WTC11 (cell line): ENCODE data around the gene GMPR2. TPM values are rescaled to one million over a fixed set of nuclear protein-coding genes. Genes with fewer than 3 reads are reported as not detected.

Experiments used
- ATAC-seq: fragments of 200-7000 bp; cut with Tn5 transposase; 2 replicates; pipeline ENCODE4 v1.10.0; 2021; ENCODE audit warnings: mild to moderate bottlenecking, moderate library complexity
- CTCF ChIA-PET: fragments of 300-600 bp; sonication (Branson Sonifier 250); formaldehyde crosslinking; loops from one replicate; lab custom pipeline; 2021; ENCODE audit warnings: antibody characterized with exemption; lab: Charles Lee
- POLR2A ChIA-PET: fragments of 350-600 bp; sonication (Branson Sonifier 250); formaldehyde crosslinking; loops from one replicate; lab custom pipeline; 2021; ENCODE audit warnings: antibody characterized with exemption; lab: Charles Lee
- DNase-seq: peaks from one replicate; pipeline ENCODE4 v3.0.0; 2021; ENCODE audit warnings: low spot score
- H3K27ac Mint-ChIP-seq: 2 replicates; pipeline ENCODE4 v1.8.0; 2021; ENCODE audit warnings: mixed read lengths
- H3K27me3 Mint-ChIP-seq: 2 replicates; pipeline ENCODE4 v1.8.0; 2021; ENCODE audit warnings: low read depth, mild to moderate bottlenecking, moderate library complexity, mixed read lengths
- H3K36me3 Mint-ChIP-seq: 2 replicates; pipeline ENCODE4 v1.8.0; 2021; ENCODE audit warnings: mixed read lengths
- H3K4me1 Mint-ChIP-seq: 2 replicates; pipeline ENCODE4 v1.8.0; 2022; ENCODE audit warnings: mixed read lengths
- H3K4me3 Mint-ChIP-seq: 2 replicates; pipeline ENCODE4 v1.8.0; 2021; ENCODE audit warnings: mild to moderate bottlenecking, moderate library complexity, mixed read lengths
- H3K9me3 Mint-ChIP-seq: 2 replicates; pipeline ENCODE4 v1.8.0; 2021; ENCODE audit warnings: mixed read lengths
- ATF1 ChIP-seq: sonication (generic); formaldehyde crosslinking; IDR thresholded peaks from 2 replicates; pipeline ENCODE4 v1.8.1; 2023; ENCODE audit warnings: mild to moderate bottlenecking, moderate library complexity, missing genetic modification reagents
- CBFB ChIP-seq: sonication (generic); formaldehyde crosslinking; IDR thresholded peaks from 2 replicates; pipeline ENCODE4 v1.8.1; 2022; ENCODE audit warnings: mild to moderate bottlenecking, low read depth, missing genetic modification reagents
- ETV6 ChIP-seq: sonication (generic); formaldehyde crosslinking; IDR thresholded peaks from 2 replicates; pipeline ENCODE4 v1.8.1; 2022; ENCODE audit warnings: mild to moderate bottlenecking, missing genetic modification reagents
- FOXJ3 ChIP-seq: sonication (generic); formaldehyde crosslinking; IDR thresholded peaks from 2 replicates; pipeline ENCODE4 v1.9.0; 2021; ENCODE audit warnings: missing genetic modification reagents, mild to moderate bottlenecking, borderline replicate concordance
- GABPB1 ChIP-seq: sonication (generic); formaldehyde crosslinking; IDR thresholded peaks from 2 replicates; pipeline ENCODE4 v1.8.1; 2023; ENCODE audit warnings: mild to moderate bottlenecking, missing genetic modification reagents
- GRHL2 ChIP-seq: fragments of 250-450 bp; sonication (Bioruptor Pico); IDR thresholded peaks from 2 replicates; pipeline ENCODE4 v1.8.0; 2022; ENCODE audit warnings: mild to moderate bottlenecking, moderate library complexity; ENCODE audit not compliant: insufficient replicate concordance, severe bottlenecking
- HMGXB4 ChIP-seq: sonication (generic); formaldehyde crosslinking; IDR thresholded peaks from 2 replicates; pipeline ENCODE4 v1.8.1; 2023; ENCODE audit warnings: mild to moderate bottlenecking, moderate library complexity, missing genetic modification reagents
- IRF2 ChIP-seq: sonication (generic); formaldehyde crosslinking; IDR thresholded peaks from 2 replicates; pipeline ENCODE4 v1.8.0; 2022; ENCODE audit warnings: low read depth, missing genetic modification reagents, borderline replicate concordance
- MYBL2 ChIP-seq: sonication (generic); formaldehyde crosslinking; IDR thresholded peaks from 2 replicates; pipeline ENCODE4 v1.8.1; 2023; ENCODE audit warnings: mild to moderate bottlenecking, moderate library complexity, missing genetic modification reagents
- NR2C2 ChIP-seq: sonication (generic); formaldehyde crosslinking; IDR thresholded peaks from 2 replicates; pipeline ENCODE4 v1.8.0; 2022; ENCODE audit warnings: mild to moderate bottlenecking, missing genetic modification reagents
- SMAD3 ChIP-seq: sonication (generic); formaldehyde crosslinking; IDR thresholded peaks from 2 replicates; pipeline ENCODE4 v1.8.0; 2022; ENCODE audit warnings: missing genetic modification reagents, mild to moderate bottlenecking, borderline replicate concordance
- SP1 ChIP-seq: sonication (generic); formaldehyde crosslinking; conservative IDR thresholded peaks from 2 replicates; pipeline ENCODE4 v1.8.1; 2022; ENCODE audit warnings: missing genetic modification reagents
- TEAD1 ChIP-seq: sonication (generic); formaldehyde crosslinking; IDR thresholded peaks from 2 replicates; pipeline ENCODE4 v1.8.0; 2022; ENCODE audit warnings: mild to moderate bottlenecking, missing genetic modification reagents
- TP53 ChIP-seq: sonication (generic); formaldehyde crosslinking; IDR thresholded peaks from 2 replicates; pipeline ENCODE4 v1.8.1; 2023; ENCODE audit warnings: mild to moderate bottlenecking, missing genetic modification reagents
- USF2 ChIP-seq: sonication (generic); formaldehyde crosslinking; IDR thresholded peaks from 2 replicates; pipeline ENCODE4 v1.8.1; 2023; ENCODE audit warnings: mild to moderate bottlenecking, missing genetic modification reagents, moderate library complexity
- ZBTB21 ChIP-seq: sonication (generic); formaldehyde crosslinking; IDR thresholded peaks from 2 replicates; pipeline ENCODE4 v1.8.1; 2023; ENCODE audit warnings: mild to moderate bottlenecking, missing genetic modification reagents, borderline replicate concordance
- ZNF121 ChIP-seq: sonication (generic); formaldehyde crosslinking; IDR thresholded peaks from 2 replicates; pipeline ENCODE4 v1.8.0; 2023; ENCODE audit warnings: missing genetic modification reagents
- ZNF219 ChIP-seq: sonication (generic); formaldehyde crosslinking; IDR thresholded peaks from 2 replicates; pipeline ENCODE4 v1.8.0; 2023; ENCODE audit warnings: missing genetic modification reagents, mild to moderate bottlenecking, borderline replicate concordance
- ZNF423 ChIP-seq: fragments of 250-450 bp; sonication (Bioruptor Pico); IDR thresholded peaks from 2 replicates; pipeline ENCODE4 v2.1.2; 2022; ENCODE audit warnings: mild to moderate bottlenecking, moderate library complexity
- total RNA-seq: library from RNA; stranded (reverse); gene quantifications from 3 replicates; pipeline ENCODE4 v1.2.3, GENCODE V29; 2021

Gene GMPR2
- total RNA-seq, 1 experiment from 2014 or later: 82.3 TPM

DNA sequence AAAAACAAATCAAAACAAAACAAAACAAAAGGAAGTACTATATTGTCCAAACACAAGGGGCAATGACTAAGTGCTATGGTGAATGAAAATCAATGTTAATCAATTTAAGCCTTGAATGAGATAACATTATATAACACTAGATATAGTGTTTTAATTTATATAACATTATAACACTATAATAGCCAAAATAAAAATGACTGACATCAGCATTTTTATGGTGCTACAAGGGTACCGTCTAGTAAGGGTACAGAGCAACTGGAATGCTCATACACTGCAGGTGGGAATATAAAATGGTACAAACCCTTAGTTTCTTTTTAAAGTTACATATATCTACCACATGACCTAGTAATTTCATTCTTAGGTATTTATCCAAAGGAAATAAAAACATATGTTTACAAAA, 6.3 kb upstream of the GMPR2 start:
- no peak for TF ChIP-seq FOXJ3 (CRISPR knock-in tag)
- TF ChIP-seq ETV6 (CRISPR knock-in tag): no peak
- no peak for TF ChIP-seq GRHL2 (CRISPR knock-in tag)
- DNase-seq (no peak), ATAC-seq (no peak)
- H3K4me3 Mint-ChIP-seq: no peak overlapping the region
- 0 out of 2 replicates have a peak, but pooled peaks cover 4% of the 10 kb centered on the region for H3K4me1 Mint-ChIP-seq
- ChIA-PET POLR2A (no interaction called here), CTCF (no interaction called here)
- H3K27ac Mint-ChIP-seq: no peak overlapping the region
- no peaks in the 10 kb centered on the region; the same call in 1 of the 2 replicates for H3K36me3 Mint-ChIP-seq
- H3K27me3 Mint-ChIP-seq: no peaks in the 10 kb centered on the region
- H3K9me3 Mint-ChIP-seq: no peaks in the 10 kb centered on the region

GRCh38 chr14:24228902-24229301, 3.8 kb upstream of the GMPR2 start:
- CTCF ChIA-PET: interaction anchor here (0.7 to 0.8 kb wide), 3 partner anchors 13 to 884 kb away, joined by 3 read pairs; partner anchors contain the start of gene MDP1
- H3K4me3 Mint-ChIP-seq: no peak overlapping the region
- no peak for ATAC-seq

GRCh38 chr14:24231263-24232120, 1.2 kb upstream of the GMPR2 start:
- POLR2A ChIA-PET: no interaction called here
- Mint-ChIP-seq H3K4me3 (peak overlapping the region; percentile 99), H3K27me3 (no peaks in the 10 kb centered on the region)

More at GRCh38 chr14:24228902-24229301, 3.8 kb upstream of the GMPR2 start:
- H3K9me3 Mint-ChIP-seq: no peaks in the 10 kb centered on the region
- H3K27me3 Mint-ChIP-seq: no peaks in the 10 kb centered on the region
- TF ChIP-seq TEAD1 (CRISPR knock-in tag) (no peak), GRHL2 (CRISPR knock-in tag) (no peak), ZNF121 (CRISPR knock-in tag) (no peak), TP53 (no peak), HMGXB4 (no peak), ATF1 (CRISPR knock-in tag) (no peak), IRF2 (no peak), CBFB (no peak), ZNF423 (no peak), ZBTB21 (CRISPR knock-in tag) (no peak)
- no peaks in the 10 kb centered on the region; the same call in 1 of the 2 replicates for H3K36me3 Mint-ChIP-seq
- H3K4me1 Mint-ChIP-seq: peaks cover 15% of the 10 kb centered on the region
- POLR2A ChIA-PET: interaction anchor here (0.7 to 1.0 kb wide), 3 partner anchors 15 to 93 kb away, joined by 3 to 7 read pairs (median 7); partner anchors contain the start of genes CHMP4A, PSME1 and TSSK4
- H3K27ac Mint-ChIP-seq: no peak overlapping the region
- no peak for DNase-seq

GRCh38 chr14:24232121-24232644, 546 bp upstream of the GMPR2 start, which contains the start of gene NEDD8:
TSS of gene NEDD8 (minus strand) at chr14:24232367. CDS start at chr14:24232267, 100 bp downstream.
- ChIA-PET POLR2A (interaction anchor here (0.9 to 1.9 kb wide), 2 partner anchors 10 to 39 kb away, joined by 4 to 9 read pairs; partner anchors contain the start of gene TINF2), CTCF (interaction anchor here (0.7 to 1.7 kb wide), 2 partner anchors 10 to 199 kb away, joined by 3 to 12 read pairs; partner anchors contain the start of gene TINF2)
- Mint-ChIP-seq H3K4me3 (peak within 1 kb of the TSS; percentile 99), H3K27me3 (no peaks in the 10 kb centered on the region), H3K9me3 (no peaks in the 10 kb centered on the region), H3K36me3 (peaks cover 20% of the 10 kb centered on the region), H3K4me1 (peaks cover 22% of the 10 kb centered on the region), H3K27ac (peak within 1 kb of the TSS; percentile 99)
- peak; percentile 9; the same call in 1 of the 2 replicates for TF ChIP-seq USF2
- TF ChIP-seq SP1 (CRISPR knock-in tag): 0 out of 2 replicates have a peak, but pooled peaks have one; percentile 28
- peak; percentile 16; the same call in 1 of the 2 replicates for TF ChIP-seq MYBL2 (CRISPR knock-in tag)
- TF ChIP-seq NR2C2 (CRISPR knock-in tag): peak; percentile 85
- TF ChIP-seq GABPB1 (CRISPR knock-in tag): peak; percentile 72
- TF ChIP-seq SMAD3 (CRISPR knock-in tag): no peak
- no peak for TF ChIP-seq HMGXB4
- DNase-seq: peak; percentile 86
- ATAC-seq: peak; percentile 80

More at GRCh38 chr14:24231263-24232120, 1.2 kb upstream of the GMPR2 start:
- peak; percentile 3 for ATAC-seq
- CTCF ChIA-PET: interaction anchor here (0.6 to 1.6 kb wide), 3 partner anchors 11 to 200 kb away, joined by 3 to 4 read pairs (median 4); partner anchors contain the start of gene TINF2
- Mint-ChIP-seq H3K4me1 (peaks cover 22% of the 10 kb centered on the region), H3K36me3 (peaks cover 14% of the 10 kb centered on the region), H3K27ac (peak overlapping the region; percentile 99; the same call in 1 of the 2 replicates), H3K9me3 (no peaks in the 10 kb centered on the region)
- no peak for DNase-seq
- TF ChIP-seq ZNF219 (CRISPR knock-in tag) (no peak), GABPB1 (CRISPR knock-in tag) (peak; percentile 11; the same call in 1 of the 2 replicates)
